Stimulated activated CD4-positive, alpha-beta T cell treated with anti-CD3 and anti-CD28 coated beads, TNF-alpha, amount 100 ng/mL, for 1 hour (primary cell): ENCODE results near the gene PARVB.

Source experiments
- DNase-seq, 3 donors: peaks; one replicate each; pipeline ENCODE4 v3.0.0-alpha.2; 2020; ENCODE audit warnings: low read depth in 3 of 3, low spot score in 1 of 3

The PARVB gene

DNA sequence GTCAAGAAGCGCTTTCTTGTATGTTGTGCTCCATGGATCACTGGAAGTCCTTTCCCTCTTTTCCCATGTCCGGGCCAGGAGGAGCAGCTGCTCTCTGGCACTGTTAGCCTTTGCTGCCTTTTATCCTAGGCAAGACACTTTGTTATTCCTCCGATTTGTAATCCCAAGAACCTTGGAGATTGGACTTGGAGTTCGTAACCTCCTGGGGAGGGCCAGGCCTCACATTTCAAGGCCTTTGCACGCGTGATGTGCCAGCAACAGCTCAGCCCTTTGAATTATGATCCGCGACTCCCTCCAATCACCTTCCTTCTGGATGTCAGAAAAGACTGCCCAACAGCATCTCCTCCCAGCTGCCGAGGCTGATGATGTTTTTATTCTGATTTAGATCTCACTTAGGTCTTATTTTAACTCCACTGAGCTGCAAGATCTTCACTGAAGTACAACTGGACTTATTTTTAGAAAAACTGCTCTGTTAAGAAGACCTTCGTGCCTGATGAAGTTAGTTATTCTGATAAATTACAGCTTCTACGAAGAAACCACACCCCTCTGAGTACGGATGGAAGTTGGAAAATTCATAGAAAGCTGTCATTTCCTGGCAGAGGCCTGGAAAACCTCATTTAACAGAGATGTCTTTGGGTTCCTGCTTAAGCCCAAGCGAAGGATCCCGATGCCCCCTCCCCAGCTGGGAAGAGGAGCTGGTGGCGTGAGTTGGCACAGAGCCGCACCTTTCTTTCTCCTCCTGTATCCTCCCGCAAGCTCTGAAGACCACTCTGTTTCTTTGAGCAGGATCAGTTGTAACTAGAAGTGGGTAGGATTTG is 62.4 kb downstream of the PARVB start:
- no peak for DNase-seq

DNA sequence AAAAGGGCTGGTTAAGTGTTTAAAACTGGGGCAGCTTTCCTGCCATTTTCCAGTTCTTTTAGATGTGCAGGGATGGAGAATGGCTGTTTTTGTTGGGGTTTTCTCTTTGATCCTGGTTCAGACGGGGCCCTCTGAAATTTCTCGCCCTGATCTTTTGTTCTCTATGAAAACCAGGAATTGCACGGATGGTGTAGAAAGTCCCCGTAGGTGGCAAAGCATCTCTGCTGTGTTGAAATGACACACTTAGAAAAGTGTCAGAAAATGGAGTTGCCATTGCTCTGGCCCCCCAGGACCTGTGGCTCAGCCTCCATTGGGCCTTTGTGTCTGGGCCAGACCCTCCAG is 63.0 kb downstream of the PARVB start:
- DNase-seq, result no peak

DNA sequence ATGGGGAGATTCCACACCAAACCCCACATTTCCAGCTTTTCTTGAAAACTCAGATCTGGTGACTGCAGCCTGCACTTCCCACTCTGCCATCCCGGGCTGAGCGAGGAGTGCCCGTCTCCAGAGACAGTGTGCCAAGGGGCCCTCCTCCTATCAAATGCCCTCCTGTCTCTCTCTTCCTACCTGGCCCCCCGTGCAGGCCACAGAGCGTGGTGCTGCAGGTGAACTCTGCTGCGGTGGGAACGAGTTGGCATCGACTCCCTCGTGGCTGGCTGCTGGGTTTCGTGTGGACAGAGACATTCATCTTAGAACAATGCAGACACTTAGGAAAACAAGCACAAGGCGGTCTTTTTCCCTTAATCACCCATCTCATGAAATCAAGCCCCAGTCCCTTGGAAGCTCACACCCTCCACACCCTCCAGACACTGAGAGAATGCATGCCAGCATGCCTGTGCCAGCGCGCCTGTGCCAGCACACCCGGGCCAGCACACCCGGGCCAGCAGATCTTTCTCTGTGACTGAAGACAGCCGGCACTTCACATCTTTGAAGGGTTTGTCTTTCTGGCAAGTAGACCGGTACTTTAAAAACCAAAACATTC is 65.0 kb downstream of the PARVB start:
- no peak for DNase-seq

DNA sequence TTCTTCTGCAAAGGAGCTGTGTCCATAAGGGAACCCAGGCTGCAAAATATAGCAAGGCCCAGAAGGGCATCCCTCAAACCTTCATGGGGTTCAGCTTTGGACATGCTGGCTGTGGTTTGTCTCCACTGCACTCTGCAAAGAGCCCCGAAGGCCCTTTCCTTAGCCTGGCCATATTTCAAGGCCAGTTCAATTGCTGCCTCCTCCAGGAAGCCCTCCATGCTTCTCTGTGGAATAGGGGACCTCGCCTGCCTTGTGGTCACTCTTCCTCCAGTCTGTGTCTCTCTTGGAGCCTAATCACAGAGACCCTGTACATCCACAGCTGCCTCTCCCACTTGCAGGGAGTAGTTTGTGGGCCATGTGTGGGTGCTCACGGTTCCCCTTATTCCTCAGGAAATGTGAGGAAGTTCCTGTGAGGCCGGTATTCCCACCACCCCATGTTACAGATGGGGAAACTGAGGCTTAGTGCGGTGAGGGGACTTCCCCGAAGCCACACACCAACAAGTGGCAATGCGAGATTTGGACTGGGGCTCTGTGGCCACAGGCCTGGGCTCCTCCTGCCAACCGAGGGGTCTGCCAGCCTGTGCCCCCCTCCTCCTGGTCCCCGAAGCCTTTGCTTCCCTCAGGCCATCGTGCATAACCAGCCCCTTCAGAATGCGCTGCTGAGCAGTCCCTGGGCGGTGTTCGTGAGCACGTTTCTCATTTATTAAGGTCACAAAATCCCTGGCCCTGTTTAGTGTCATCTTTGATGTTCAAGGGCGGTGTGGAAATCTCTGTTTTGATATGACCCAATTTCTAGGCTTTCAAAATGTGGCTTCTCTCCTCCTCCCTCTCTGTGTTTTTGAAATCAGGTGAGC is 65.8 kb downstream of the PARVB start:
- no peak for DNase-seq

DNA sequence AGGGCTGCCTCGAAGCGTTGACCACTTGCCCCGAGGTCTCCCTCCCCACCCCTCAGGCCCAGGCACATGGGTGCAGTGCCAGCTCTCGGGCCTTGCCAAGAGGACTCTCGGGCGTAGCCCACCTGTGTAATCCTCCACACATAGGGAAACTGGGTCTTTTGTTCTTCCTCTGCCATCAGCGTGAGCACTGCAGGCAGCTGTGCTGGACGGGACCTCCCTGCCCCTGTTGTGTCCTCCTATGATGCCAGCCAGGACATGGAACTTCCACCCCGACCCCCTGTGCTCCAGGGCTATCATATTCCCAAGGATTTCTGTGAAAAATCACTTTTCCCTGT is 66.4 kb downstream of the PARVB start:
- DNase-seq, result no peak

DNA sequence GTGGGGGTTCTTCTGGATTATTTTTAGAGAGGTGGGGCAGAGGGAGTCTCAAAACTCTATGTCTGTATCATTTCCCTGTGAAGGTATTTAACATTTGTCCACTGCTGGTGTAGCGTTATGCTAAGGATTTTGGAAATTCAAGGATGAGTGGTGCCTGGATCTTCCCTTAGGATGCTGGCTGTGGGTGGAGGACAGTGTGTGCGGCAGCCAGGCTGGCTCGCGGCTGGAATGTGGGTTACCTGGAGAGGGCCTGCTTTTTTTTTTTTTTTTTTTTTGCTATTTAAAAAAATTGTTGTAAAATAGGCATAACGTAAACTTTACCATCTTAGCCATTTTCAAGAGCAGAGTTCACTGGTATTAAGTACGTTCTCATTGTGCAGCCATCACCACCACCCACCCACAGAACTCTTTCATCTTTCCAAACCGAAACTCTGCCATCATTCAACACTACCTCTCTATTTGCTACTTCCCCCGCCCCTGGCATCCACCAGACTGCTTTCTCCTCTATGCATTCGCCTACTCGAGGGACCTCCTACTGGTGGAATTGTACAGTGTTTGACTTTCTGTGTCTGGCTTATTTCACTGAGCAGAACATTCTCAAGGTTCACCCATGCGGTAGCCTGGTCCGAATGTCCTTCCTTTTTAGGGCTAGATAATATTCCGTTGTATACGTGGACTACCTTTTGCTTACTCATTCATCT is 67.1 kb downstream of the PARVB start:
- no peak for DNase-seq

DNA sequence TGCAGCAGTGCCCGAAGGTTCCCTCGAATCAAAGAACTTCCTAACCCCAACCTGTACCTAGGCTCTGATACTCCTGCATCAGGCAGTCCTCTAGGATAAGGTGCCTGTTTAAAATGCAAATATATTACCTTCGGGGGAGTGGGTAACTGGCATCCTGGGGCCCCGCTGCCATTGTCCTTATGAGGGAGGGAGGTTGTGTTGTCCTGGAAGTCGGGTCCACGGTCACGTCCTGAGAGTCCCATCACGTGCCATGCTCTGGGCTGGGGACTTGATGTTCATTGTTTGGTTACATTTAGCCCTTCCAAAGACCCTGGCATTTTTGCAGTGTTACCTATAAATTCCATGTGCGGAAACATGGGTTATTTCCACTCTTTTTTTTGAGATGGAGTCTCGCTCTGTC is 67.6 kb downstream of the PARVB start:
- no peak for DNase-seq

DNA sequence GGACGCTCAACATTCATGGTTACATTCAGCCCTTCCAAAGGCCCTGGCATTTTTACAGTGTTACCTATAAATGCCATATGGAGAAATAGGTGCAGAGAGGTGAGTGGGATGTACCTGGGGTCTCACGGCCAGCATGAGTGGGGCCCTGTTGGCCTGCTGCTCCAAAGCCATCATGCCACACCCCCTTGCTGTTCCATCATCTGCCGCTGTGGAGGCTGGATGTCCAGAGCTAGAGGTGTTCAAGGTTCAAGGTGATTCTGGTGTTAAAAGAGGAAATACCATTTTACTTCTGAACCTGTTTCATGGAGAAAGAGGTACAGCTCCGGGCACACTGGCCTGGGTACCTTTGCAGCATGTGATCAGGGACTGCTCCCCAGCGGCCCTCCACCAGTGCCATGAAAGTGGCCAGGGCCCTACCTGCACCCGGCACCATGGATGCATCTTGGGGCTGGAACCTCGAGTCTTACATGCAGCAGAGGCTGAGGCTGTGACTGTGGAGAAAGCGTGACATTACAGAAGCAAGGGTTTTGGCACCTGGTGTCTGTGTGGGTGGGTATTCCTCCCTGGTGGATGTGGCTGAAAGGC is 68.6 kb downstream of the PARVB start:
- DNase-seq, result no peak

DNA sequence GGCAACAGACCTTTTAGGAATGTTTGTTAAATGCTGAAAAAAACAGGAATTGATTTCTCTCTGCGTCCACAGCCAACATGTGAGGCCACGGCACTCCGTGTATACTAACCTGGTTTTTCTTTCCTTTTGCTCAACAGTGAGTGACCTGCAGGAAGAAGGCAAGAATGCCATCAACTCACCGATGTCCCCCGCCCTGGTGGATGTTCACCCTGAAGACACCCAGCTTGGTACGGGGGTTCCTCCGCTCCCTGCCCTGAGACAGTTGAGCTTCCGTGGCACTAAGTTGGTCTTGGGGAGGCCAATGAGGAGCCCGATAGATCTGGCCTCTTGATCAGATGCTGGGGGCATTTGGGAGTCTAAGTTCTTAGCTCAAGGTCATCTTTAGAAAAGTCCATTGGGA is 69.7 kb downstream of the PARVB start:
- no peak for DNase-seq

DNA sequence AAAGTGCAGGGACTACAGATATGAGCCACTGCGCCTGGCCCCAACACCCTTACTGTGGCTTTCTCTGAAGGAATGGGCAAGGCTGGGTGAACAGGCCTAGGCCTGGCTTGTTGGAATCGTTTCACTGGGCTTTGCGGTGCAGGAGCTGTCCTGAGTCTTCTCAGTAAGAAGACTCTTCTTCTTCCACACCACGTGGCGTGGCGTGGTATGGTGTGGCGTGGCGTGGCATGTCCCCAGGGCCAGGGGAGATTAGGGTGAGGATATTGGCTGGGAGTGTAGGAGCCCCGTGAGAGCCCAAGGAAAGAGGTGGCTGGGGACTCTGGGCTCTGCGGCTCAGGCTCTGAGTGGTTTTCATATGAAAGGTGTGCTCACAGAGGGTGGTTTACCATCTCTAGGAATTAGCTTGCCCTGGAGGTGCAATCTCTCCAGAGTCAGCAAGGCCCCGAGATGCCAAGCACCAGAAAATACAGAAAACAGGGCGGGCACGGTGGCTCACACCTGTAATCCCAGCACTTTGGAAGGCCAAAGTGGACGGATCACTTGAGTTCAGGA is 70.7 kb downstream of the PARVB start:
- no peak for DNase-seq

DNA sequence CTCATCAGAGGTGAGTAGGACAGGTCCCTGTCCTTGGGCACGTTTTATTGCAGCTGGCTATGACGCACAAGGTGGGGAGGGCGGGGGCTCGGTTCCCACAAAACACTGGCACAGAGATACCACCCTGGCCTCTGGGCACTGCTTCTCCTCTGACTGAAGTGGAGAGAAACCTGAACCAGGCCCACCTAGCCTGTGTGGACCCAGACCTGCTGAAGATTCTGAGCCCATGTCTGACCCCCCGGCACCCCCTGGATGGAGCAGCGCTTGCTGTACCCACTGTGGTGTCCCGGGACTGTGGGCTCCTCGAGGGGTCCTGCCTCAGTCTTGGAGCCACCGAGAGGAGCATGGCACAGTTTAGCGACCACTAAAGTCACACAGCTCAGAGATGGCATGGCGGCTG is 72.6 kb downstream of the PARVB start:
- DNase-seq, result no peak

DNA sequence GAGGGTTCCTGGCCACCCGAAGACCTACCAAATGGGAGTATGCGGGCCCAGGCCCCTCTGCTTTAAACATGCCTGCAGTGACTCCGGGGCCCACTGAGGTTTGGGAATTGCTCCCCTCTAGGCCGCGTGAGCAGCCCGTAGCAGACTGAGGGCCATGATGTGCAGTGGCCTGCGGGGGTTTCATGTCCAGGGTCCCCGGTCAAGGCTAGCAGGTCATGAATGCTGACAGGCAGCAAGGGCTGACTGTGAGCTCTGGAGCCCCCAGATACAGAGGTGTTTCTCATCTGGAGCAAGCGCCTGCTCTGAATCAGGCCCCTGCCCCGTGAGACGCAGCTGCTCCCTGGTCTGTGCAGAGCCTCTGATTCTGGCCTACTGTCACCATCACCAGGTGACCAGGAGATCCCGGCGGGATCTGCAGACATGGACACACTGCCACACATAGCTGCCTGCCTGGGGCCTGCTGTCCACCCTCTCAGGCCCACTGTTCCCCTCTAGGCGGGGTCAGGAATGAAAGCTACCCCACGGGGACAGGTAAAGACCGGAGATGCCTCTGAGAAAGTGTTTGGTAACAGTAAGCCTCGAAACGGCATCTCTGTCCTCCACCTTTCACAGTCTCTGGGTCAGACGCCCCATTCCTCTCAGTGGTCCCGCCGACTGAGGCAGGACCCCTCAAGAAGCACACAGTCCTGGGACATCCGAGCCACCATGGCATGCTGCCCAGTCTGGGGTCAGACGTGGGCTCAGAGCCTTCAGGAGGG is 73.3 kb downstream of the PARVB start:
- no peak for DNase-seq

DNA sequence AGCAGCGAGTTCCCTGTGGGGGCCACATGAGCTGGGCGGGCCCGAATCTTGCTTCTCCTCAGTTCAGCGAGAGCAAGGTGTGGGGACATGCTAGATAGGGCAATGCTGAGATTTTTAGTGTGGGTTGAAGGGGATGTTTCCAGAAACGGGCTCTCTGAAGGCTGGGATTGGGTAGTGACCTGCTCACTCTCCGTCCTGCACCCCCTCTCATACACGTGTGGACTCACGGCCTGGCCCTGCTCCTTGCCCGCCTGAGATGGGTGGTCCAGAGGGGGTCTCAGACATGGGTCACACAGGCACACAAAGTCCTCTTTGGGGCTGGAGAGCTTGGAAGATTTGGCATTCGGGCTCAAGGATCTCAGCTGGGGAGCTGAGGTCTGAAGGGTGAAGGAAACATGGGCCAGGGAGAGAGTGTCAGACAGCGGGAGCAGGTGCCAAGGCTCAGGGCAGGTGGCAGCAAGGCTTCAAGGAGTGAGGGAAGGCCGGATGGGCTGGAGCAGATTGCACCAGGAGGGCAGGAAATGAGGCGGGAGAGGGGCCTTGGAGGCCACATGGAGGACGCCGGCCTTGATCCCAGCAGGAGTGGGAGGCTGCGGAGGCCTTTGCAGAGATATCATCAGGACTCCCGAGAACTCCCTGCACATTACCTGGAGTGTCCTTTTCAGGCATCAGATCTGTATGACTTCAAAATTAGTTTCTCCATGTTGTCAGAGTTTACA is 74.1 kb downstream of the PARVB start:
- DNase-seq, result no peak

DNA sequence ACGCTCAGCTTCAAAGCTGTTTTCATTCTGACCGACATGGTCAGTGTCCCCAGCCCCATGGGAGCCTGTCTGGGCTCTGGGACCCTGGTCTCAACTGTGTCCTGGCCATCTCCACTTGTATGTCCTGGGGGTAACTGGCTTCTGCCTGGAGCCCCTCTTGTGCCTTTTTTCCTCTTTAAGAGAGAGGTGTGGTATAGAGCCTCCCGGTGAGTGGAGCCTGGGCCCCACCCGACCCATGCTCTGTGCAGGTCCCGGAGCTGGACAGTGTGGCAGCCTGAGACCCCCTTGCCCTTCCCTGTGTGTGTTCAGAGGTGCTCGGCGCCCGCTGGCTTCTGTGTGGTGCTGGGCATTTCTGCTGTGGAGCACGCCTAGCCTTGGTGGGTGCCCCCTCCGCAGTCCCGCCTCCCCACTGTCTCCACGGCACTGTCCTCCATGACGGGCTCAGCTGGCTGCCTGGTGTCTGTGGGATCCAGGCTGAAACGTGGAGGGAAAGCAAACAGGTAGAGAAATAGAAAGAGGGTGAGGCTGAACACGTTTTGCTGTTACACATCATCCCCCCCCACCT is 74.9 kb downstream of the PARVB start:
- DNase-seq, result no peak

DNA sequence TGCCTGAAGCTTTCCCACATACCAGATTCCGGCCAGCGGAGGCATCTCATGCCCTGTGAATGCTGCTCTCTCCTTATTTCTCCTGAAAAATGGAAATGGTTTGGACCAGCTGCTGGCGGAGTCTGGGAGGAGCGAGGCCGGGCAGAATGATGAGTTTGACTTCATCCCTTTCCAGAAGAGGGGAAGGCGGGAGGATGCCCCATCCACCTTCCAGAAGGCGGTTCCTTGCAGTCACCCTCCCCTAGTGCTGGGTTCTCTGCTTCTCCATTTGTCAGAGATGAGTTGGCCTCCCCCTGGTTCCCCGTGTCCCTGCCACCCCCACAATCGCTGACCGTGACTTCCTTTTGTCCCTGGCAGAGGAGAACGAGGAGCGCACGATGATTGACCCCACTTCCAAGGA is 75.6 kb downstream of the PARVB start:
- DNase-seq, result no peak

DNA sequence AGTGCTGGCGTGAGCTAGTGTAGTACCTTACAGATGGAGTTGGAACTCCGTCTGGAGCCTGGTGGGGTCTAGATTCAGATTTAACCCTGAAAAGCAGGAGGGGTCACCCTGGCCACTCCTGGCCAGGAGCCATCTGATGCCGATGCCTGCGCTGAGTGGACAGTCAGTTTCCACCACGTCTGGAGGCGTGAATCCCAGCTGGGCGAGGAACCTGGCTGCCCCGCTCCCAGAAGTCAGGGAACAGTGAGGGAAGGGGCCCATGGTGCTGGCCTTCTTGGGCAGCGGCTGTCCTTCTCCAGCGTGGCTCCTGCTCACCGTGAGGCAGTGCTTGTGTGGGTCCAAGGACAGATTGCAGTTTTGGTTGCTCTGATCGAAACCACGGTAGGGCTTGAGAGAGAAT is 76.3 kb downstream of the PARVB start:
- no peak for DNase-seq

DNA sequence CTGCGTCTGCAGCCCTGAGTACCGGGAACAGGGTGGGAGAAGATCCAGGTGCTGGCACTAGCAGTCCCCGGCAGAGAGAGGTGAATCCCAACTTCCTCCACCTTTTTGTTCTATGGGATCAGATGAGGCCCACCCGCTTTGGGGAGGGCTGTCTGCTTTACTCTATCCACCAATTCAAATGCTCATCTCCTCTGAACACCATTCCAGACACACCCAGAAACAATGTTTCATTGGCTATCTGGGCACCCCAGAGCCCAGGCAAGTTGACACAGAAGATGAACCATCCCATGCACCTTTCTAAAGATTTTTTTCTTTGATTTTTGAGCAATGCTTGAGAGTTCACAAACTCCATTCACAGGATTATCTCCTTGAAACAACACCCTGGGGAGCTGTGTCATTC is 78.0 kb downstream of the PARVB start:
- no peak for DNase-seq

DNA sequence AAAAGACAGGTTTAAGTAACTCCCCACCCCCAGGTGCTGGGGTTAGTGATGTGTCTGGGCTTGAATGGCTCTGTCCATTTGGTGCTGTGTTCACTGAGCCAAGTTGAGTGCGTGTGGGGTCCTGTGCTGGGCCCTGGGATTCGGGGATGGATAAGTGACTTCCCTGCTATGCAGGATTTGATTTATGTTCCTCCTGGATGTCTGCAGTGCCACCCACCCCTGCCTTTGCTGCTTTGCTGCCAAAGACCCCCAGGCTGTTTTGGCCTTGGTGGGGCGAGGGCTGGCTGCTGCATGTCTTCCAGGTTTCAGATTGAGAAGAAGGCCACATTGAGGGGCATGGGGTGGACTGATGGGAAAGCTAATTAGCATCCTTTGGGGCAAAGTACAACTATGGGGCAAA is 78.8 kb downstream of the PARVB start:
- DNase-seq, result no peak

DNA sequence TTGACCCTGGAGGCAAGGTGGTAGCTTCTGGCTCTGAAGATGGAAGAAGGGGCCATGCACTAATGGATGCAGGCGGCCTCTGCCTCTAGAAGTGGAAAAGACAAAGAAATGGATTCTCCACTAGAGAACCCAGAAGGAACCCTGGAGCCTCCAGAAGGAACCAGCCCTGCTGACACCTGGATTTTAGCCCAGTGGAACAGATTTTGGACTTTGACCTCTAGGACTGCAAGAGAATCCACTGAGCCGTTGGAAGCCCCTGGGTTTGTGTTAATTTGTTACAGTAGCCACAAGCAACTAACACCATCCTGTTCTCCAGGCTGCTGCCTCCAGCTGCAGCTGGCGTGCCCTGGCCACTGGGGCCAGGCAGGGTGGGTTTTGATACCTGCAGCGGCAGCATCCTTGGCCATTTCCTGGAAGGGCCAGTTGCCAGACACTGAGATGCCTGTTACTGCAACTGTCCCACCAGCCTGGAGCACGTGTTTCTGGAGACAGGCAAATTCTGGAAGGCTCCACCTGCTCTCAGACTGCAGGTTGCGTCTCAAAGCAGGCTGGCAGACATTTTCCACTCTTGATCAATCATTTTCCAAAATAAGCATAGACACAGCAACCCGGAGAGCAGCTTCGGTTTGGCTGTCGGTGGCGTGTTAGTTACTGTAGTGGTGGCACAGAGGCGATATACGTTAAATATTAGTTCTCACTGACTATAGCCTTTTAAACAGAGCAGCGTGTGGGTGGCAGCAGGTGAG is 79.8 kb downstream of the PARVB start:
- DNase-seq, result no peak
